IMR-90 (cell line): Measurements from ENCODE around the gene DCUN1D4. TPM values are rescaled to one million over a fixed set of nuclear protein-coding genes. Genes with fewer than 3 reads are reported as not detected.
A peak's percentile ranks its signal among the peaks of the same experiment; 100 is the strongest.

Experiments used
- ATAC-seq: fragments of 200-7000 bp; cut with Tn5 transposase; 2 replicates; pipeline ENCODE4 v1.9.1; 2020; ENCODE audit warnings: low read depth, mild to moderate bottlenecking, moderate library complexity
- BruUV-seq: library from RNA; stranded (reverse); fragments of 400-500 nt; replicated peaks from 2 replicates; lab custom pipeline; 2021; lab: Mats Ljungman, UMichigan
- CTCF ChIA-PET: fragments of 300-600 bp; formaldehyde crosslinking; extraction: SDS; loops from one replicate; lab custom pipeline; 2021; ENCODE audit warnings: antibody characterized with exemption; lab: Yijun Ruan, JAX
- POLR2A ChIA-PET: fragments of 300-600 bp; sonication (Branson Sonifier 250); formaldehyde crosslinking; loops from one replicate; lab custom pipeline; 2022; ENCODE audit warnings: antibody characterized with exemption; ENCODE audit not compliant: unreplicated experiment; lab: Charles Lee
- DNase-seq: peaks from one replicate; pipeline ENCODE4 v3.0.0; 2013
- H2AFZ ChIP-seq: replicated peaks from 2 replicates; pipeline ENCODE3; 2013; ENCODE audit warnings: low read length, mild to moderate bottlenecking; ENCODE audit not compliant: poor library complexity
- H2AK5ac ChIP-seq: 2 replicates; pipeline ENCODE4 v1.6.1; 2013; ENCODE audit warnings: low read depth, low read length, inconsistent platforms
- H2AK9ac ChIP-seq: replicated peaks from 2 replicates; pipeline ENCODE3; 2013; ENCODE audit warnings: mild to moderate bottlenecking, low read depth, low read length, moderate library complexity; ENCODE audit not compliant: poor library complexity
- H2BK120ac ChIP-seq: 2 replicates; pipeline ENCODE4 v1.6.1; 2013; ENCODE audit warnings: low read depth, low read length, inconsistent platforms
- H2BK15ac ChIP-seq: 3 replicates; pipeline ENCODE4 v1.6.1; 2013; ENCODE audit warnings: low read depth, low read length, inconsistent platforms
- H2BK20ac ChIP-seq: 2 replicates; pipeline ENCODE4 v1.6.1; 2013; ENCODE audit warnings: low read depth, mild to moderate bottlenecking, inconsistent platforms, low read length, moderate library complexity
- H2BK5ac ChIP-seq: 2 replicates; pipeline ENCODE4 v1.6.1; 2013; ENCODE audit warnings: mild to moderate bottlenecking, low read depth, low read length, inconsistent platforms; ENCODE audit not compliant: poor library complexity, severe bottlenecking
- H3K14ac ChIP-seq: replicated peaks from 2 replicates; pipeline ENCODE4 v1.6.1; 2013; ENCODE audit warnings: low read depth, low read length, inconsistent platforms
- H3K18ac ChIP-seq: 2 replicates; pipeline ENCODE4 v1.6.1; 2013; ENCODE audit warnings: low read depth, low read length, control low read depth
- H3K23ac ChIP-seq: 2 replicates; pipeline ENCODE4 v1.6.1; 2013; ENCODE audit warnings: low read depth, low read length, inconsistent platforms
- H3K27ac ChIP-seq: 2 replicates; pipeline ENCODE4 v1.5.1; 2013; ENCODE audit warnings: mild to moderate bottlenecking, control low read depth, low read length; ENCODE audit not compliant: insufficient read depth
- H3K27me3 ChIP-seq: 2 replicates; pipeline ENCODE4 v1.6.1; 2013; ENCODE audit warnings: low read length; ENCODE audit not compliant: control insufficient read depth, insufficient read depth
- H3K36me3 ChIP-seq: 2 replicates; pipeline ENCODE4 v1.6.1; 2013; ENCODE audit warnings: low read length, mixed read lengths; ENCODE audit not compliant: control insufficient read depth, insufficient read depth
- H3K4ac ChIP-seq: 2 replicates; pipeline ENCODE4 v1.6.1; 2013; ENCODE audit warnings: low read depth, low read length, inconsistent platforms
- H3K4me1 ChIP-seq: 2 replicates; pipeline ENCODE4 v1.6.1; 2013; ENCODE audit warnings: low read length, mixed read lengths; ENCODE audit not compliant: control insufficient read depth, insufficient read depth
- H3K4me2 ChIP-seq: 2 replicates; pipeline ENCODE4 v1.6.1; 2013; ENCODE audit warnings: low read depth, mild to moderate bottlenecking, control low read depth, low read length, moderate library complexity
- H3K4me3 ChIP-seq: 2 replicates; pipeline ENCODE4 v1.5.1; 2013; ENCODE audit warnings: low read depth, mild to moderate bottlenecking, control low read depth, low read length, moderate library complexity; ENCODE audit not compliant: insufficient read depth
- H3K56ac ChIP-seq: 2 replicates; pipeline ENCODE4 v1.6.1; 2013; ENCODE audit warnings: low read length, inconsistent platforms; ENCODE audit not compliant: insufficient read depth; ENCODE audit errors: extremely low read depth
- H3K79me1 ChIP-seq, 2 experiments: 2 replicates each; pipeline ENCODE4 v1.6.1; 2013; ENCODE audit warnings: low read length in 2 of 2, inconsistent platforms in 1 of 2, low read depth in 1 of 2
- H3K9ac ChIP-seq: 2 replicates; pipeline ENCODE4 v1.6.1; 2013; ENCODE audit warnings: low read depth, low read length, control low read depth
- H3K9me1 ChIP-seq: 2 replicates; pipeline ENCODE4 v1.6.1; 2013; ENCODE audit warnings: low read length, inconsistent platforms; ENCODE audit not compliant: insufficient read depth
- H3K9me3 ChIP-seq: 2 replicates; pipeline ENCODE4 v1.6.1; 2013; ENCODE audit warnings: low read length; ENCODE audit not compliant: control insufficient read depth, insufficient read depth
- H4K20me1 ChIP-seq: 2 replicates; pipeline ENCODE4 v1.6.1; 2013; ENCODE audit warnings: low read length, inconsistent platforms; ENCODE audit not compliant: insufficient read depth
- H4K5ac ChIP-seq: 2 replicates; pipeline ENCODE4 v1.6.1; 2013; ENCODE audit warnings: mild to moderate bottlenecking, low read depth, low read length, control low read depth
- H4K8ac ChIP-seq, 2 experiments: 2 replicates each; pipeline ENCODE4 v1.6.1; 2013; ENCODE audit warnings: low read depth in 2 of 2, low read length in 2 of 2, control low read depth in 1 of 2, inconsistent platforms in 1 of 2
- H4K91ac ChIP-seq: 2 replicates; pipeline ENCODE4 v1.6.1; 2013; ENCODE audit warnings: low read depth, low read length, inconsistent platforms; ENCODE audit not compliant: insufficient read depth
- BHLHE40 ChIP-seq: fragments of 150-350 bp; IDR thresholded peaks from 2 replicates; pipeline ENCODE4 v1.6.1; 2016; ENCODE audit warnings: mild to moderate bottlenecking, low read depth, low read length
- CHD1 ChIP-seq: IDR thresholded peaks from 2 replicates; pipeline ENCODE4 v1.6.1; 2012; ENCODE audit warnings: low read depth, low read length, improper control_type of control experiment
- ELK1 ChIP-seq: fragments of 150-350 bp; IDR thresholded peaks from 2 replicates; pipeline ENCODE4 v1.6.1; 2016; ENCODE audit warnings: low read depth, mild to moderate bottlenecking, low read length, moderate library complexity, borderline replicate concordance
- MAFK ChIP-seq: IDR thresholded peaks from 2 replicates; pipeline ENCODE4 v1.6.1; 2012; ENCODE audit warnings: low read depth, low read length, improper control_type of control experiment
- RAD21 ChIP-seq: IDR thresholded peaks from 2 replicates; pipeline ENCODE4 v1.6.1; 2012; ENCODE audit warnings: low read length, improper control_type of control experiment
- RCOR1 ChIP-seq: IDR thresholded peaks from 2 replicates; pipeline ENCODE4 v1.6.1; 2012; ENCODE audit warnings: mild to moderate bottlenecking, low read length, improper control_type of control experiment; ENCODE audit not compliant: insufficient replicate concordance
- RFX5 ChIP-seq: IDR thresholded peaks from 2 replicates; pipeline ENCODE4 v1.8.0; 2012; ENCODE audit warnings: low read depth, mild to moderate bottlenecking, low read length, moderate library complexity
- WGBS, 2 experiments: methylation state at CpG; one replicate each; pipeline versions ENCODE4 v1.1.5 to v1.1.7; 2013; ENCODE audit warnings: missing lambda C conversion rate in 2 of 2; ENCODE audit not compliant: insufficient read length in 1 of 2; ENCODE audit errors: extremely low coverage in 2 of 2; 5-methylcytosine and 5-hydroxymethylcytosine counted together
- dilution Hi-C: fragments of 300-500 bp; cut with HindIII; formaldehyde crosslinking; loops from one replicate; pipeline ENCODE4 v1.14.3; 2018; ENCODE audit warnings: low sequenced_read_pairs; ENCODE audit not compliant: unreplicated experiment
- in situ Hi-C: fragments of 300-500 bp; cut with MboI; formaldehyde crosslinking; loops from 3 replicates; pipeline ENCODE4 v1.14.3; 2019; ENCODE audit warnings: low sequenced_read_pairs, inconsistent platforms, mixed read lengths
- intact Hi-C: fragments of 100-400 bp; cut with micrococcal nuclease; formaldehyde crosslinking; loops from 2 replicates; pipeline ENCODE4 v1.10.0; 2022
- polyA plus RNA-seq, 3 experiments: library from polyadenylated mRNA; depleted of rRNA; stranded (reverse); fragments of >200 nt; gene quantifications; 2 replicates each; pipeline ENCODE4 v1.2.3, GENCODE V29; 2012; ENCODE audit warnings: low replicate concordance in 1 of 3
- total RNA-seq: library from RNA; depleted of rRNA; stranded (reverse); fragments of >200 nt; gene quantifications from 2 replicates; pipeline ENCODE4 v1.2.3, GENCODE V29; 2012

The DCUN1D4 gene
- total and polyA plus RNA-seq, 2 of the 4 experiments (the other 2 are of a cell fraction) = 31.0 to 44.3 TPM

GRCh38 chr4:51942833-51943215 lies 99.9 kb downstream of the DCUN1D4 start:
- Histone ChIP-seq H4K91ac (no peak overlapping the region), H4K20me1 (no peaks in the 10 kb centered on the region), H3K56ac (no peak overlapping the region), H2AK9ac (no peak overlapping the region), H3K14ac (no peak overlapping the region), H3K36me3 (no peaks in the 10 kb centered on the region), H3K18ac (no peak overlapping the region), H2AK5ac (no peak overlapping the region), H3K27me3 (no peaks in the 10 kb centered on the region), H2BK120ac (no peak overlapping the region), H2BK5ac (no peak overlapping the region), H2BK20ac (no peak overlapping the region), H4K8ac (no peak overlapping the region), H3K4me3 (no peak overlapping the region), H3K4ac (no peak overlapping the region), H3K4me1 (peaks cover 2% of the 10 kb centered on the region; the same call in 1 of the 2 replicates), H3K9me1 (no peaks in the 10 kb centered on the region), H3K9me3 (no peaks in the 10 kb centered on the region), H3K79me1 (no peaks in the 10 kb centered on the region), H3K9ac (no peak overlapping the region), H2AFZ (no peak overlapping the region), H4K5ac (no peak overlapping the region), H3K27ac (no peak overlapping the region), H3K4me2 (no peak overlapping the region; the same call in 1 of the 2 replicates), H2BK15ac (no peak overlapping the region), H3K23ac (no peak overlapping the region)
- DNase-seq = no peak
- in situ Hi-C loops (no loop called here), dilution Hi-C loops (no loop called here), intact Hi-C loops (no loop called here)
- TF ChIP-seq MAFK = no peak
- no peak for TF ChIP-seq RCOR1
- no peak for TF ChIP-seq CHD1
- TF ChIP-seq ELK1 = no peak
- no peak for TF ChIP-seq RFX5
- no peak for TF ChIP-seq BHLHE40
- TF ChIP-seq RAD21 = no peak
- WGBS, 2 experiments = no CpG with 5 or more reads among the region's 2 CpGs
- POLR2A ChIA-PET = no interaction called here
- ATAC-seq = peak; percentile 50
- CTCF ChIA-PET = no interaction called here
- no TSS peak for BruUV-seq
